GM10847 (cell line): Measurements from ENCODE around the gene ARHGAP33.

Experiments
- POLR2A ChIP-seq: IDR thresholded peaks from 2 replicates; pipeline ENCODE4 v1.6.1; 2011; ENCODE audit not compliant: insufficient read length; ENCODE audit errors: extremely low read depth

ARHGAP33 gene

DNA sequence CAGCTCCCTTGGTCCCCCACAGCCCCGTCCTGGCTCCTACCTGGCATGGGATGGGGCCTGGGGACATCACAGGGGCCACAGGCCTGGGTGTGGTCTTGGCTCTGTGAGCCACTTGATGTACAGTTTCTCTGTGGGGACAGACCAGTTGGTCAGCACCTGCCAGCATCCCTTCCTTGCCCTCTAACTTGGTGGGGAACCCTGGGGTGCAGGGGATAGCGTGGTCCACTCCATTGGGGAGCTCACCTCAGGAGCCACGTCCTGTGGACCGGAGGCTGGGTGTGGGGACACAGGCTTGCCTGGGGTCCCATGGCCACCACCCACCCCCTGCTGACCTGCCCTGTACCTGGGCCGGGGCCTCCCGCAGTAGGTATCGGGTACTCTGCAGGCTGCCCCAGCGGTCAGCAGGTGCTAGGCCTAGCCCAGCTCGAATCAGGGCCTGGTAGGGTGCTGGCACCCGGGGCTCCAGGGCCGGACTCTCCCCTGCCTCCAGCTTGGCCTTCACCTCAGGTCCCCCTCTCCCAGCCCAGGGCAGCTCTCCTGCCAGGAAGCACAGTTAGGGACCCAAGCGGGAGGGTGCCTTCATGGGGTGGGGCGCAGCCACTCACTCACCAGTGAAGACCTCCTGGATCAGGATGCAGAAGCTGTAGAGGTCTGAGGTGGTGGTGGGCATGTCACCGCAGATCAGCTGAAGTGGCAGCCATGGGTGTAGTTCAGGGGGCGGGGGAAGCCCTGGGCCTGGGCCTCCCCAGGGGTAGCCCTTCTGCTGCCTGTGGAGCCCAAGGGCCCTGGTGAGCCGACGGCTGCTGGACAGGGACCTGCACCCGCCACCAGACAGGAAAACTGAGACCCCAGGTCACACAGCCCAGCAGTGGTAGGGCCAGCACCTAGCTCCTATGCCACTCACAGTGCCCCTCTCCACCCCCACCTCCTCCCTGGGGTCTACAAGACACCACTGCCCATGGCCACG is 14.9 kb downstream of the ARHGAP33 start:
- TF ChIP-seq POLR2A: no peak

- no peak for TF ChIP-seq POLR2A
Measured at GRCh38 chr19:35790981-35791813, 15.8 kb downstream of the ARHGAP33 start.

- no peak for TF ChIP-seq POLR2A
Measured at GRCh38 chr19:35791814-35792279, 16.5 kb downstream of the ARHGAP33 start.

DNA sequence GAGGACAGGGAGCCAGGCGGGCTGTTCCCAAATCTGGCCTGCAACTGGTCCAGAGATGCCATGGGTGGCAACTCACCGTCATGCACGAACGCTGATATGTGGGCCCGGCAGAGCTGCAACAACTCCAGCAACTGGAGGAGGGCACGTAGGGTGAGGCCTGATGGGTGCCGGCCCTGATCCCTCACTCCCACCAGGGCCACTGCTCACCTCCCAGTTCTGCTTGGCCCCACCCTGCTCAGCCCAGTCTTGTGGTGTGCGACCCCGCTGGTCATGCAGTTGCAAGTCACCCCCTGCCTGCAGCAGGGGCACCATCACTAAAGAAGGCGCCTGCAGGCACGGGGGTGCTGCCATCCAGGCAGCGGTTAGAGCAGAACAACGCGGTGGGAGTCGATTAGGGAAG is 16.9 kb downstream of the ARHGAP33 start:
- TF ChIP-seq POLR2A: no peak

- TF ChIP-seq POLR2A: no peak
Measured at GRCh38 chr19:35792888-35793287, 17.5 kb downstream of the ARHGAP33 start.

DNA sequence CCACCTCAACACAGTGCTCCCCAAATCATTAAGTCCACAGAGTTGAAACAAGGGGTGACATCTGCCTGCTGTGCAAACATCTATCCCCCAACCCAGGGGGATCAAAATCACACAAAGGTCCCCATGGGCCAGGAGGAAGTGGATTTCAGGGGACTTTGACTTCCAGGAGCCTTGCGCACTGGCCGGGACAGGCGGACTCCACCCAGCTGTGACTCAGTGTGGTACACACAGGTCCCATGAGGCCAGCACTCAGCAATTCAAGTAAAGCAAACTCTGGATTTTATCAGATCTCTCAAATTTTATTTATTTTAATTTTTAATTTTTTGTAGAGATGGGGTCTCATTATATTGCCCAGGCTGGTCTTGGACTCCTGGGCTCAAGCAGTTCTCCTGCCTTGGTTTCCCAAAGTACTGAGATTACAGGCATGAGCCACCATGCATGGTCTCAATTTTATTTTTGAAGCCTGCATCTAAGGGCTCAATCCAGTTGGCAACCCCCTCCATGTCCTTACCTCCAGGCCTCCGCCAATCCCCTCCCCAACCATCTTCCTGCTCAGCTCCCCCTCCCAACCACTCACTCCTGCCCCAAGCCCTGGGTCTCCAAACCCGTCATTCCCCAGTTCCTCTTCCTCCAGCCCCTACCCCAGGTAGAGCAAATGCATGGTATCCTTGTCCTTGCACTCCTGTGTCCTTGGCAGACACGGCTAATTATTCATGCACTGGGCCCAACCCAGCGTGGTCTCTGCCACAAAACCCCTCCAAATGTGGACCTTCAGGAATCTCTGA is 18.2 kb downstream of the ARHGAP33 start:
- TF ChIP-seq POLR2A: no peak

- no peak for TF ChIP-seq POLR2A
Measured at GRCh38 chr19:35796645-35797542, 21.5 kb downstream of the ARHGAP33 start.

- no peak for TF ChIP-seq POLR2A
Measured at GRCh38 chr19:35797663-35798062, 22.3 kb downstream of the ARHGAP33 start.

DNA sequence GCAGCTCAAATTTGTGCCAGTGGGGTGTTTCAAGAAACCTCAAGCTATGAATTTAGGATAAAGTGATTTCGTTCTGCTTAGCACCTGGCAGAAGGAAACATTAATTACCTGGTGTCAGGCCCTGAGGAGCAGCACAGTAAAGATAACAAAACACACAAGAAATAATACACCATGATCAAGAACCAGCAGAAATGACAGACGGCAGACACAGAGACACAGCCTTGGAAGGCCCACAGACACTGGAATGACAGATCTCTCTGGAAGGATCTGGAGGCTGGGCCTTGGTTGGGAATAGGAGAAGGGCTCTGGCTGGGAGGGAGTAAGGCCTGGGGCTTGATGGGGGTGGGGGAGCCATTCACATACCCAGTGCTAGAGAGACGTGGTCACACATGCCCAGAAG is 26.5 kb downstream of the ARHGAP33 start:
- no peak for TF ChIP-seq POLR2A

DNA sequence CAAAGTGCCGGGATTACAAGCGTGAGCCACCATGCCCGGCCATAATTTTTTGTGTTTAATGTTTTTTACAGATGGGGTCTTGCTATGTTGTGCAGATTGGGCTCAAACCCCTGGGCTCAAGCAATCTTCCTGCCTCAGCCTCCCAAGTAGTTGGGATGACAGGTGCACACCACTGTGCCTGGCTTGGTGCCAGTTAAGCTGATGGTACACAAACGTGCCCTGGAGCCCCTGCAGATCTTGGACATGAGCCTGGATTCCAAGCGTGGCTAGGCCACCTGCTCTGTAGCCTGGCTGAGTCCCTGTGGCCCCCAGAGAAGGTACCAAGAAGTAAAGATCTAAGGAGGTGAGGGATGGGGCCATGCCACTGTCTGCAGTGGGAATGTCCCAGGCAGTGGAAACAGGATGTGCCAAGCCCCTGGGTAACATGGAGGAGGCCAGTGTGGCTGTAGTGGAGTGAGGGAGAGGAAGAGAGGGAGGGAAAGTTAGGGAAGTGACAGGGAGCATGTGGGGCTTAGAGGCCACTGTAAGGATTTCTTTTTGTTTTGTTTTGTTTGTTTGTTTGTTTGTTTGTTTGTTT is 30.2 kb downstream of the ARHGAP33 start:
- no peak for TF ChIP-seq POLR2A

- TF ChIP-seq POLR2A: no peak
Measured at GRCh38 chr19:35806597-35806996, 31.2 kb downstream of the ARHGAP33 start.

- TF ChIP-seq POLR2A: no peak
Measured at GRCh38 chr19:35807633-35808032, 32.3 kb downstream of the ARHGAP33 start.

- no peak for TF ChIP-seq POLR2A
Measured at GRCh38 chr19:35811317-35812219, 36.2 kb downstream of the ARHGAP33 start.
